IMR-90 (cell line): ENCODE results near the gene LCE1F. TPM values are rescaled to one million over a fixed set of nuclear protein-coding genes. Genes with fewer than 3 reads are reported as not detected.

ENCODE experiments used
- ATAC-seq: fragments of 200-7000 bp; cut with Tn5 transposase; 2 replicates; pipeline ENCODE4 v1.9.1; 2020; ENCODE audit warnings: low read depth, mild to moderate bottlenecking, moderate library complexity
- BruUV-seq: library from RNA; stranded (reverse); fragments of 400-500 nt; replicated peaks from 2 replicates; lab custom pipeline; 2021; lab: Mats Ljungman, UMichigan
- CTCF ChIA-PET: fragments of 300-600 bp; formaldehyde crosslinking; extraction: SDS; loops from one replicate; lab custom pipeline; 2021; ENCODE audit warnings: antibody characterized with exemption; lab: Yijun Ruan, JAX
- POLR2A ChIA-PET: fragments of 300-600 bp; sonication (Branson Sonifier 250); formaldehyde crosslinking; loops from one replicate; lab custom pipeline; 2022; ENCODE audit warnings: antibody characterized with exemption; ENCODE audit not compliant: unreplicated experiment; lab: Charles Lee
- DNase-seq: peaks from one replicate; pipeline ENCODE4 v3.0.0; 2013
- H2AFZ ChIP-seq: replicated peaks from 2 replicates; pipeline ENCODE3; 2013; ENCODE audit warnings: low read length, mild to moderate bottlenecking; ENCODE audit not compliant: poor library complexity
- H2AK5ac ChIP-seq: 2 replicates; pipeline ENCODE4 v1.6.1; 2013; ENCODE audit warnings: low read depth, low read length, inconsistent platforms
- H2AK9ac ChIP-seq: replicated peaks from 2 replicates; pipeline ENCODE3; 2013; ENCODE audit warnings: mild to moderate bottlenecking, low read depth, low read length, moderate library complexity; ENCODE audit not compliant: poor library complexity
- H2BK120ac ChIP-seq: 2 replicates; pipeline ENCODE4 v1.6.1; 2013; ENCODE audit warnings: low read depth, low read length, inconsistent platforms
- H2BK15ac ChIP-seq: 3 replicates; pipeline ENCODE4 v1.6.1; 2013; ENCODE audit warnings: low read depth, low read length, inconsistent platforms
- H2BK20ac ChIP-seq: 2 replicates; pipeline ENCODE4 v1.6.1; 2013; ENCODE audit warnings: low read depth, mild to moderate bottlenecking, inconsistent platforms, low read length, moderate library complexity
- H2BK5ac ChIP-seq: 2 replicates; pipeline ENCODE4 v1.6.1; 2013; ENCODE audit warnings: mild to moderate bottlenecking, low read depth, low read length, inconsistent platforms; ENCODE audit not compliant: poor library complexity, severe bottlenecking
- H3K14ac ChIP-seq: replicated peaks from 2 replicates; pipeline ENCODE4 v1.6.1; 2013; ENCODE audit warnings: low read depth, low read length, inconsistent platforms
- H3K18ac ChIP-seq: 2 replicates; pipeline ENCODE4 v1.6.1; 2013; ENCODE audit warnings: low read depth, low read length, control low read depth
- H3K23ac ChIP-seq: 2 replicates; pipeline ENCODE4 v1.6.1; 2013; ENCODE audit warnings: low read depth, low read length, inconsistent platforms
- H3K27ac ChIP-seq: 2 replicates; pipeline ENCODE4 v1.5.1; 2013; ENCODE audit warnings: mild to moderate bottlenecking, control low read depth, low read length; ENCODE audit not compliant: insufficient read depth
- H3K27me3 ChIP-seq: 2 replicates; pipeline ENCODE4 v1.6.1; 2013; ENCODE audit warnings: low read length; ENCODE audit not compliant: control insufficient read depth, insufficient read depth
- H3K36me3 ChIP-seq: 2 replicates; pipeline ENCODE4 v1.6.1; 2013; ENCODE audit warnings: low read length, mixed read lengths; ENCODE audit not compliant: control insufficient read depth, insufficient read depth
- H3K4ac ChIP-seq: 2 replicates; pipeline ENCODE4 v1.6.1; 2013; ENCODE audit warnings: low read depth, low read length, inconsistent platforms
- H3K4me1 ChIP-seq: 2 replicates; pipeline ENCODE4 v1.6.1; 2013; ENCODE audit warnings: low read length, mixed read lengths; ENCODE audit not compliant: control insufficient read depth, insufficient read depth
- H3K4me2 ChIP-seq: 2 replicates; pipeline ENCODE4 v1.6.1; 2013; ENCODE audit warnings: low read depth, mild to moderate bottlenecking, control low read depth, low read length, moderate library complexity
- H3K4me3 ChIP-seq: 2 replicates; pipeline ENCODE4 v1.5.1; 2013; ENCODE audit warnings: low read depth, mild to moderate bottlenecking, control low read depth, low read length, moderate library complexity; ENCODE audit not compliant: insufficient read depth
- H3K56ac ChIP-seq: 2 replicates; pipeline ENCODE4 v1.6.1; 2013; ENCODE audit warnings: low read length, inconsistent platforms; ENCODE audit not compliant: insufficient read depth; ENCODE audit errors: extremely low read depth
- H3K79me1 ChIP-seq, 2 experiments: 2 replicates each; pipeline ENCODE4 v1.6.1; 2013; ENCODE audit warnings: low read length in 2 of 2, inconsistent platforms in 1 of 2, low read depth in 1 of 2
- H3K9ac ChIP-seq: 2 replicates; pipeline ENCODE4 v1.6.1; 2013; ENCODE audit warnings: low read depth, low read length, control low read depth
- H3K9me1 ChIP-seq: 2 replicates; pipeline ENCODE4 v1.6.1; 2013; ENCODE audit warnings: low read length, inconsistent platforms; ENCODE audit not compliant: insufficient read depth
- H3K9me3 ChIP-seq: 2 replicates; pipeline ENCODE4 v1.6.1; 2013; ENCODE audit warnings: low read length; ENCODE audit not compliant: control insufficient read depth, insufficient read depth
- H4K20me1 ChIP-seq: 2 replicates; pipeline ENCODE4 v1.6.1; 2013; ENCODE audit warnings: low read length, inconsistent platforms; ENCODE audit not compliant: insufficient read depth
- H4K5ac ChIP-seq: 2 replicates; pipeline ENCODE4 v1.6.1; 2013; ENCODE audit warnings: mild to moderate bottlenecking, low read depth, low read length, control low read depth
- H4K8ac ChIP-seq, 2 experiments: 2 replicates each; pipeline ENCODE4 v1.6.1; 2013; ENCODE audit warnings: low read depth in 2 of 2, low read length in 2 of 2, control low read depth in 1 of 2, inconsistent platforms in 1 of 2
- H4K91ac ChIP-seq: 2 replicates; pipeline ENCODE4 v1.6.1; 2013; ENCODE audit warnings: low read depth, low read length, inconsistent platforms; ENCODE audit not compliant: insufficient read depth
- BHLHE40 ChIP-seq: fragments of 150-350 bp; IDR thresholded peaks from 2 replicates; pipeline ENCODE4 v1.6.1; 2016; ENCODE audit warnings: mild to moderate bottlenecking, low read depth, low read length
- CEBPB ChIP-seq: IDR thresholded peaks from 2 replicates; pipeline ENCODE4 v1.6.1; 2012; ENCODE audit warnings: low read depth, low read length, improper control_type of control experiment
- CHD1 ChIP-seq: IDR thresholded peaks from 2 replicates; pipeline ENCODE4 v1.6.1; 2012; ENCODE audit warnings: low read depth, low read length, improper control_type of control experiment
- FOS ChIP-seq: fragments of 150-350 bp; IDR thresholded peaks from 2 replicates; pipeline ENCODE4 v1.6.1; 2016; ENCODE audit warnings: low read depth, low read length
- MXI1 ChIP-seq: IDR thresholded peaks from 2 replicates; pipeline ENCODE4 v1.6.1; 2012; ENCODE audit warnings: low read depth, mild to moderate bottlenecking, low read length, moderate library complexity, borderline replicate concordance
- RAD21 ChIP-seq: IDR thresholded peaks from 2 replicates; pipeline ENCODE4 v1.6.1; 2012; ENCODE audit warnings: low read length, improper control_type of control experiment
- RCOR1 ChIP-seq: IDR thresholded peaks from 2 replicates; pipeline ENCODE4 v1.6.1; 2012; ENCODE audit warnings: mild to moderate bottlenecking, low read length, improper control_type of control experiment; ENCODE audit not compliant: insufficient replicate concordance
- RFX5 ChIP-seq: IDR thresholded peaks from 2 replicates; pipeline ENCODE4 v1.8.0; 2012; ENCODE audit warnings: low read depth, mild to moderate bottlenecking, low read length, moderate library complexity
- WGBS, 2 experiments: methylation state at CpG; one replicate each; pipeline versions ENCODE4 v1.1.5 to v1.1.7; 2013; ENCODE audit warnings: missing lambda C conversion rate in 2 of 2; ENCODE audit not compliant: insufficient read length in 1 of 2; ENCODE audit errors: extremely low coverage in 2 of 2; 5-methylcytosine and 5-hydroxymethylcytosine counted together
- dilution Hi-C: fragments of 300-500 bp; cut with HindIII; formaldehyde crosslinking; loops from one replicate; pipeline ENCODE4 v1.14.3; 2018; ENCODE audit warnings: low sequenced_read_pairs; ENCODE audit not compliant: unreplicated experiment
- in situ Hi-C: fragments of 300-500 bp; cut with MboI; formaldehyde crosslinking; loops from 3 replicates; pipeline ENCODE4 v1.14.3; 2019; ENCODE audit warnings: low sequenced_read_pairs, inconsistent platforms, mixed read lengths
- intact Hi-C: fragments of 100-400 bp; cut with micrococcal nuclease; formaldehyde crosslinking; loops from 2 replicates; pipeline ENCODE4 v1.10.0; 2022
- polyA plus RNA-seq, 3 experiments: library from polyadenylated mRNA; depleted of rRNA; stranded (reverse); fragments of >200 nt; gene quantifications; 2 replicates each; pipeline ENCODE4 v1.2.3, GENCODE V29; 2012; ENCODE audit warnings: low replicate concordance in 1 of 3
- total RNA-seq: library from RNA; depleted of rRNA; stranded (reverse); fragments of >200 nt; gene quantifications from 2 replicates; pipeline ENCODE4 v1.2.3, GENCODE V29; 2012

The LCE1F gene
- total and polyA plus RNA-seq, 2 of the 4 experiments (the other 2 are of a cell fraction) = not detected

DNA sequence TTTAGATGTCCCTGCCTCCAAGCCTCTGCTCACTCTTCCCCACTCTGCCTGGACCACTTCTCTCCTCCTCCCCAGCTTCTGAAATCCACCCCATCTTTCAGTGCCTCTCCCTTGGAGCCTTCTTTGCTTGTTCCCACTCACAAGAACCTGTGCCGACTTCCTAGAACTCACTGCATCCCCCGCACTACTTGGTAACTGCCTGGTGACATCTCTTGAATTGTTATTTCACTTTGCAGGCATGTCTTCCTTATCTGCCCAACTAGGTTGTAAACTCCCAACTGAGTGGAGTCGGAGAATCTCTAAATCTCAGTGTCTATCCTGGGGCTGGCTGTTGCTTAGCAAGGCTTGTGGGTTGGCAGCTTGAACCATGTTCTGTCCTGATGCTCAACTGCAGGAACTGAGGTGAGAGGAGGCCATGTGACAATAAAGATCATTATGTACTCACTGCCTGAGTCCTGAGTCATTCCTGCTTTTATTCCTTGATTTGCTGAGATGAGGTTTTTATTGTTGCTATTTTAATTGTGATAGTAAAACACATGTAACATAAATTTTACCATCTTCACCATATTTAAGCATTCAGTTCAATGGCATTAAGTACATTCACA, 13.2 kb upstream of the LCE1F start:
- H3K4ac ChIP-seq = no peak overlapping the region
- no peak overlapping the region for H2BK5ac ChIP-seq
- H3K27me3 ChIP-seq = no peaks in the 10 kb centered on the region
- no CpG with 5 or more reads among the region's 3 CpGs for WGBS, 2 experiments
- no peak overlapping the region for H3K27ac ChIP-seq
- H4K8ac ChIP-seq = no peak overlapping the region
- H4K91ac ChIP-seq = no peak overlapping the region
- no peak overlapping the region for H3K4me2 ChIP-seq
- ChIA-PET POLR2A (no interaction called here), CTCF (no interaction called here)
- H3K79me1 ChIP-seq = no peaks in the 10 kb centered on the region
- no peak overlapping the region for H3K18ac ChIP-seq
- no TSS peak for BruUV-seq
- intact Hi-C loops = no loop called here
- in situ Hi-C loops = no loop called here
- no peak overlapping the region for H2BK120ac ChIP-seq
- DNase-seq (no peak), ATAC-seq (no peak)
- dilution Hi-C loops = no loop called here
- no peak overlapping the region for H3K23ac ChIP-seq
- no peaks in the 10 kb centered on the region; the same call in 1 of the 2 replicates for H3K9me3 ChIP-seq
- H3K9me1 ChIP-seq = no peaks in the 10 kb centered on the region
- no peak overlapping the region for H2BK15ac ChIP-seq
- H3K56ac ChIP-seq = no peak overlapping the region
- H2BK20ac ChIP-seq = no peak overlapping the region
- H2AK9ac ChIP-seq = no peak overlapping the region
- no peak overlapping the region for H3K4me3 ChIP-seq
- H2AFZ ChIP-seq = no peak overlapping the region
- no peak overlapping the region for H2AK5ac ChIP-seq
- TF ChIP-seq BHLHE40 = no peak
- TF ChIP-seq CEBPB = no peak
- TF ChIP-seq RFX5 = no peak
- no peak for TF ChIP-seq RAD21
- TF ChIP-seq FOS = no peak
- TF ChIP-seq RCOR1 = no peak
- TF ChIP-seq CHD1 = no peak
- no peak for TF ChIP-seq MXI1
- no peak overlapping the region for H3K9ac ChIP-seq
- H3K36me3 ChIP-seq = no peaks in the 10 kb centered on the region
- H4K20me1 ChIP-seq = no peaks in the 10 kb centered on the region
- no peak overlapping the region for H3K14ac ChIP-seq
- H4K5ac ChIP-seq = no peak overlapping the region
- no peaks in the 10 kb centered on the region for H3K4me1 ChIP-seq
